Panc1 (cell line): Measurements from ENCODE around the gene PI4K2A. TPM values are rescaled to one million over a fixed set of nuclear protein-coding genes. Genes with fewer than 3 reads are reported as not detected.

ENCODE experiments used
- ATAC-seq: fragments of 200-7000 bp; cut with Tn5 transposase; 2 replicates; pipeline ENCODE4 v1.9.1; 2020; ENCODE audit warnings: mild to moderate bottlenecking, moderate library complexity
- BruUV-seq: library from RNA; stranded (reverse); fragments of 400-500 nt; replicated peaks from 2 replicates; lab custom pipeline; 2021; lab: Mats Ljungman, UMichigan
- CTCF ChIA-PET: fragments of 300-600 bp; sonication (Branson Sonifier 250); formaldehyde crosslinking; loops from one replicate; lab custom pipeline; 2022; ENCODE audit warnings: antibody characterized with exemption; lab: Charles Lee
- POLR2A ChIA-PET: fragments of 300-600 bp; sonication (Branson Sonifier 250); formaldehyde crosslinking; loops from one replicate; lab custom pipeline; 2022; ENCODE audit warnings: antibody characterized with exemption; lab: Charles Lee
- DNase-seq: peaks from one replicate; pipeline ENCODE4 v3.0.0-alpha.2; 2010; ENCODE audit warnings: low read depth, low spot score
- H3K27ac ChIP-seq: 2 replicates; pipeline ENCODE4 v1.5.1; 2011; ENCODE audit warnings: mild to moderate bottlenecking, low read length, inconsistent platforms
- H3K27me3 ChIP-seq: fragments of 200-500 bp; sonication (Bioruptor generic); 2 replicates; pipeline ENCODE4 v1.6.0; 2014; ENCODE audit warnings: low read length, inconsistent platforms; ENCODE audit not compliant: control insufficient read depth, insufficient read depth
- H3K36me3 ChIP-seq: fragments of 200-500 bp; sonication (Bioruptor generic); 2 replicates; pipeline ENCODE4 v1.5.1; 2014; ENCODE audit warnings: inconsistent platforms, mild to moderate bottlenecking, low read length, moderate library complexity; ENCODE audit not compliant: control insufficient read depth, insufficient read depth
- H3K4me1 ChIP-seq: 2 replicates; pipeline ENCODE4 v1.5.1; 2011; ENCODE audit warnings: inconsistent platforms, mild to moderate bottlenecking, low read length, moderate library complexity; ENCODE audit not compliant: control insufficient read depth, insufficient read depth
- H3K4me3 ChIP-seq, 2 experiments: 2 replicates each; pipeline ENCODE4 v1.5.1; 2011 to 2012; ENCODE audit warnings: low read depth in 2 of 2, low read length in 2 of 2, mild to moderate bottlenecking in 2 of 2, inconsistent platforms in 1 of 2, moderate library complexity in 1 of 2
- H3K9me3 ChIP-seq: fragments of 200-500 bp; sonication (Bioruptor generic); 2 replicates; pipeline ENCODE4 v1.5.1; 2014; ENCODE audit warnings: low read depth, mild to moderate bottlenecking, inconsistent platforms, low read length, moderate library complexity; ENCODE audit not compliant: control insufficient read depth, insufficient read depth
- POLR2AphosphoS5 ChIP-seq: IDR thresholded peaks from 2 replicates; pipeline ENCODE4 v1.6.1; 2012; ENCODE audit warnings: mild to moderate bottlenecking, low read depth, low read length, moderate library complexity
- SIN3A ChIP-seq: IDR thresholded peaks from 2 replicates; pipeline ENCODE4 v1.6.1; 2012; ENCODE audit warnings: low read depth, mild to moderate bottlenecking, low read length, moderate library complexity, borderline replicate concordance; ENCODE audit not compliant: insufficient read depth
- TCF7L2 ChIP-seq: IDR thresholded peaks from 2 replicates; pipeline ENCODE4 v1.6.1; 2011; ENCODE audit warnings: mild to moderate bottlenecking, low read depth, low read length, inconsistent platforms
- in situ Hi-C: cut with HindIII; loops from 2 replicates; pipeline ENCODE4 v1.10.0; 2016; ENCODE audit warnings: low sequenced_read_pairs, low pct_unique_long_range_greater_than_20kb
- intact Hi-C: fragments of 100-400 bp; cut with micrococcal nuclease; formaldehyde crosslinking; loops from one replicate; pipeline ENCODE4 v1.10.0; 2022; ENCODE audit not compliant: unreplicated experiment
- total RNA-seq: library from RNA; stranded (reverse); gene quantifications from one replicate; pipeline ENCODE4 v1.2.1, GENCODE V29; 2021; ENCODE audit not compliant: unreplicated experiment
- TF ChIP-seq, protein P1 (sequence below): fragments of 450-650 bp; IDR thresholded peaks from 2 replicates; pipeline ENCODE4 v1.5.1; 2017; ENCODE audit warnings: mild to moderate bottlenecking
- TF ChIP-seq, protein P2 (sequence below), 2 experiments: IDR thresholded peaks; 2 replicates each; pipeline ENCODE4 v1.6.1; 2011 to 2012; ENCODE audit warnings: low read depth in 2 of 2, control low read depth in 1 of 2, low read length in 1 of 2, mild to moderate bottlenecking in 1 of 2, moderate library complexity in 1 of 2; ENCODE audit not compliant: insufficient read depth in 1 of 2

The PI4K2A gene
- total RNA-seq, 1 experiment from 2014 or later, result 22.8 TPM

DNA sequence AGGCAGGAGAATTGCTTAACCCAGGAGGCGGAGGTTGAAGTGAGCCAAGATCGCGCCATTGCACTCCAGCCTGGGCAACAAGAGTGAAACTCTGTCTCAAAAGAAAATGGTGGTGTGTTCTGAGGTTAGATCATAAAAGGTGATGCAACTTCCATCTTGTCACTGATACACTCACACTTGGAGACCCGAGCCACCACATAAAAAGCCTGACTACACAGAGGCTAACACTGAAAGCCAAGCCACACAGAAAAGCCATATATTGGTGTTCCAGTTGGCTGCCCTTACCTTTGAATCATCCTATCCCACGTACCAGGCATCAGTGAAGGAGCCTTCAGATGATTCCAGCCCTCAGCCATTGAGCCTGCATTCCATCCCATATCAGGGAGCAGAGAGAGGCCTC lies 11.2 kb upstream of the PI4K2A start:
- peaks cover 7% of the 10 kb centered on the region; the same call in 1 of the 2 replicates for H3K4me1 ChIP-seq
- H3K27me3 ChIP-seq, result no peaks in the 10 kb centered on the region
- in situ Hi-C loops, result no loop called here
- no peak for ATAC-seq
- POLR2A ChIA-PET, result no interaction called here
- H3K36me3 ChIP-seq, result no peaks in the 10 kb centered on the region
- TF ChIP-seq TCF7L2 (no peak), POLR2AphosphoS5 (no peak), SIN3A (no peak)
- TF ChIP-seq, protein P1, sequence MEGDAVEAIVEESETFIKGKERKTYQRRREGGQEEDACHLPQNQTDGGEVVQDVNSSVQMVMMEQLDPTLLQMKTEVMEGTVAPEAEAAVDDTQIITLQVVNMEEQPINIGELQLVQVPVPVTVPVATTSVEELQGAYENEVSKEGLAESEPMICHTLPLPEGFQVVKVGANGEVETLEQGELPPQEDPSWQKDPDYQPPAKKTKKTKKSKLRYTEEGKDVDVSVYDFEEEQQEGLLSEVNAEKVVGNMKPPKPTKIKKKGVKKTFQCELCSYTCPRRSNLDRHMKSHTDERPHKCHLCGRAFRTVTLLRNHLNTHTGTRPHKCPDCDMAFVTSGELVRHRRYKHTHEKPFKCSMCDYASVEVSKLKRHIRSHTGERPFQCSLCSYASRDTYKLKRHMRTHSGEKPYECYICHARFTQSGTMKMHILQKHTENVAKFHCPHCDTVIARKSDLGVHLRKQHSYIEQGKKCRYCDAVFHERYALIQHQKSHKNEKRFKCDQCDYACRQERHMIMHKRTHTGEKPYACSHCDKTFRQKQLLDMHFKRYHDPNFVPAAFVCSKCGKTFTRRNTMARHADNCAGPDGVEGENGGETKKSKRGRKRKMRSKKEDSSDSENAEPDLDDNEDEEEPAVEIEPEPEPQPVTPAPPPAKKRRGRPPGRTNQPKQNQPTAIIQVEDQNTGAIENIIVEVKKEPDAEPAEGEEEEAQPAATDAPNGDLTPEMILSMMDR, result no peak
- TF ChIP-seq, protein P2, sequence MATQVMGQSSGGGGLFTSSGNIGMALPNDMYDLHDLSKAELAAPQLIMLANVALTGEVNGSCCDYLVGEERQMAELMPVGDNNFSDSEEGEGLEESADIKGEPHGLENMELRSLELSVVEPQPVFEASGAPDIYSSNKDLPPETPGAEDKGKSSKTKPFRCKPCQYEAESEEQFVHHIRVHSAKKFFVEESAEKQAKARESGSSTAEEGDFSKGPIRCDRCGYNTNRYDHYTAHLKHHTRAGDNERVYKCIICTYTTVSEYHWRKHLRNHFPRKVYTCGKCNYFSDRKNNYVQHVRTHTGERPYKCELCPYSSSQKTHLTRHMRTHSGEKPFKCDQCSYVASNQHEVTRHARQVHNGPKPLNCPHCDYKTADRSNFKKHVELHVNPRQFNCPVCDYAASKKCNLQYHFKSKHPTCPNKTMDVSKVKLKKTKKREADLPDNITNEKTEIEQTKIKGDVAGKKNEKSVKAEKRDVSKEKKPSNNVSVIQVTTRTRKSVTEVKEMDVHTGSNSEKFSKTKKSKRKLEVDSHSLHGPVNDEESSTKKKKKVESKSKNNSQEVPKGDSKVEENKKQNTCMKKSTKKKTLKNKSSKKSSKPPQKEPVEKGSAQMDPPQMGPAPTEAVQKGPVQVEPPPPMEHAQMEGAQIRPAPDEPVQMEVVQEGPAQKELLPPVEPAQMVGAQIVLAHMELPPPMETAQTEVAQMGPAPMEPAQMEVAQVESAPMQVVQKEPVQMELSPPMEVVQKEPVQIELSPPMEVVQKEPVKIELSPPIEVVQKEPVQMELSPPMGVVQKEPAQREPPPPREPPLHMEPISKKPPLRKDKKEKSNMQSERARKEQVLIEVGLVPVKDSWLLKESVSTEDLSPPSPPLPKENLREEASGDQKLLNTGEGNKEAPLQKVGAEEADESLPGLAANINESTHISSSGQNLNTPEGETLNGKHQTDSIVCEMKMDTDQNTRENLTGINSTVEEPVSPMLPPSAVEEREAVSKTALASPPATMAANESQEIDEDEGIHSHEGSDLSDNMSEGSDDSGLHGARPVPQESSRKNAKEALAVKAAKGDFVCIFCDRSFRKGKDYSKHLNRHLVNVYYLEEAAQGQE (IDR thresholded peaks at IDR 0.05; ENCODE audit: insufficient read depth in 1 of 2, low read depth in 2 of 2, low read length in 1 of 2), result no peak
- intact Hi-C loops, result no loop called here
- no peak overlapping the region for H3K4me3 ChIP-seq
- BruUV-seq, result no TSS peak
- CTCF ChIA-PET, result no interaction called here
- DNase-seq, result no peak
- H3K9me3 ChIP-seq, result no peaks in the 10 kb centered on the region
- H3K27ac ChIP-seq, result no peak overlapping the region

DNA sequence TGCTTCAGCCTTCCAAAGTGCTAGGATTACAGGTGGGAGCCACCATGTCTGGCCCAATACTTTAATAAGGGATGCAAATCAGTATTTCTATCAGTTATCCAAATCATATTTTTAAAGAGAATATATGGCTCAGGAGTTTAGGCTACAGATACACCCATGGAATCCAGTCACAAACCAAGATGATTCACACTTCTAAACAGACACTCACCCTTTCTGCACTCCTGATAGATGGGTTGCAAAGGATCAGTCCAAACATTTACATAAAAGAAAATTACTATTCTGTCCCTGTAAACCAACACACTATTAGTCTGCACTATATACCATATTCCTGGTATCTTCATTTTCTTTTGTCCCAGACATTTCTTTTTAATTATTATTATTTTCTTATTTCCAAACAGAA lies 9.4 kb upstream of the PI4K2A start:
- H3K27me3 ChIP-seq, result no peaks in the 10 kb centered on the region
- ChIA-PET POLR2A (no interaction called here), CTCF (no interaction called here)
- peaks cover 7% of the 10 kb centered on the region; the same call in 1 of the 2 replicates for H3K4me1 ChIP-seq
- ATAC-seq (no peak), DNase-seq (no peak)
- no peak overlapping the region for H3K27ac ChIP-seq
- in situ Hi-C loops, result no loop called here
- no peaks in the 10 kb centered on the region for H3K36me3 ChIP-seq
- intact Hi-C loops, result no loop called here
- TF ChIP-seq, protein P2 (IDR thresholded peaks at IDR 0.05; ENCODE audit: insufficient read depth in 1 of 2, low read depth in 2 of 2, low read length in 1 of 2), result no peak
- TF ChIP-seq SIN3A (no peak), TCF7L2 (no peak), POLR2AphosphoS5 (no peak)
- TSS peak; percentile 49 for BruUV-seq
- no peaks in the 10 kb centered on the region for H3K9me3 ChIP-seq
- H3K4me3 ChIP-seq, result no peak overlapping the region
